K562 (cell line): Measurements from ENCODE around the gene ITPR3.

Source experiments
- CHD7 ChIP-seq: fragments of 200-600 bp; sonication (generic); IDR thresholded peaks from one replicate; pipeline ENCODE4 v1.6.1; 2012; ENCODE audit warnings: mild to moderate bottlenecking, low read depth, low read length, inconsistent platforms
- CREBBP ChIP-seq: IDR thresholded peaks from one replicate; pipeline ENCODE4 v1.6.1; 2012; ENCODE audit warnings: low read depth, mild to moderate bottlenecking, control low read depth, inconsistent platforms, low read length
- EGR1 ChIP-seq: fragments of 450-650 bp; conservative IDR thresholded peaks from 2 replicates; pipeline ENCODE4 v1.6.1; 2017; ENCODE audit warnings: mild to moderate bottlenecking
- FOXA3 ChIP-seq, 2 experiments: fragments of 450-650 bp in 1 of 2; sonication (generic) in 1 of 2; formaldehyde crosslinking; IDR thresholded peaks in 1 of 2; conservative IDR thresholded peaks in 1 of 2; 2 replicates each; pipeline versions ENCODE4 v1.4.0 to v1.8.0; 2020 to 2022; ENCODE audit warnings: mild to moderate bottlenecking in 2 of 2, missing genetic modification reagents in 1 of 2
- GTF2E2 ChIP-seq: fragments of 200-800 bp; sonication (Bioruptor generic); IDR thresholded peaks from 2 replicates; pipeline ENCODE4 v1.6.1; 2016; ENCODE audit warnings: missing genetic modification characterization, missing compliant biosample characterization
- IRF1 ChIP-seq: sonication (generic); formaldehyde crosslinking; IDR thresholded peaks from 2 replicates; pipeline ENCODE4 v1.8.0; 2022; ENCODE audit warnings: missing genetic modification reagents, mild to moderate bottlenecking, borderline replicate concordance
- RAD21 ChIP-seq, 2 experiments: fragments of 250-450 bp in 1 of 2; fragments of 450-650 bp in 1 of 2; sonication (Bioruptor Pico) in 1 of 2; formaldehyde crosslinking in 1 of 2; IDR thresholded peaks in 1 of 2; conservative IDR thresholded peaks in 1 of 2; 2 replicates each; pipeline versions ENCODE4 v1.4.0 to v1.8.0; 2020 to 2022; ENCODE audit warnings: mild to moderate bottlenecking in 2 of 2, moderate library complexity in 1 of 2
- THRB ChIP-seq: fragments of 450-650 bp; formaldehyde crosslinking; conservative IDR thresholded peaks from 2 replicates; pipeline ENCODE4 v1.4.0; 2022; ENCODE audit warnings: mild to moderate bottlenecking, missing genetic modification characterization
- ZFP36 ChIP-seq: fragments of 150-350 bp; IDR thresholded peaks from 2 replicates; pipeline ENCODE4 v1.6.1; 2018; ENCODE audit warnings: low read length, low read depth; ENCODE audit not compliant: partially characterized antibody
- ZNF263 ChIP-seq: sonication (generic); formaldehyde crosslinking; IDR thresholded peaks from 2 replicates; pipeline ENCODE4 v1.8.0; 2022; ENCODE audit warnings: mild to moderate bottlenecking, missing genetic modification reagents, borderline replicate concordance
- ZNF274 ChIP-seq: IDR thresholded peaks from 2 replicates; pipeline ENCODE4 v1.6.1; 2011; ENCODE audit warnings: low read depth, mild to moderate bottlenecking, low read length, moderate library complexity, borderline replicate concordance
- ZNF512 ChIP-seq: IDR thresholded peaks from 2 replicates; pipeline ENCODE4 v1.6.1; 2016; ENCODE audit warnings: missing genetic modification characterization, missing compliant biosample characterization

GRCh38 chr6:33693186-33694105 lies 72.3 kb downstream of the ITPR3 start:
- no peak for TF ChIP-seq ZNF263
- TF ChIP-seq CHD7, result no peak
- no peak for TF ChIP-seq THRB (CRISPR knock-in tag)
- TF ChIP-seq RAD21 (CRISPR knock-in tag; conservative IDR thresholded peaks at IDR 0.05 in 1 of 2, IDR thresholded peaks at IDR 0.05 in 1 of 2), result no peak
- no peak for TF ChIP-seq IRF1 (CRISPR knock-in tag)
- no peak for TF ChIP-seq ZFP36
- no peak for TF ChIP-seq ZNF274
- no peak for TF ChIP-seq FOXA3 (CRISPR knock-in tag; conservative IDR thresholded peaks at IDR 0.05 in 1 of 2, IDR thresholded peaks at IDR 0.05 in 1 of 2)
- no peak for TF ChIP-seq ZNF512
- no peak for TF ChIP-seq EGR1
- TF ChIP-seq CREBBP, result no peak
- no peak for TF ChIP-seq GTF2E2 (tag)
